Astrocyte (in vitro differentiated cells and primary cell): ENCODE results near the gene FMO1. TPM values are rescaled to one million over a fixed set of nuclear protein-coding genes. Genes with fewer than 3 reads are reported as not detected.

Source experiments
- DNase-seq: peaks from one replicate; pipeline ENCODE4 v3.0.0-alpha.2; 2010; ENCODE audit warnings: low read depth
- FAIRE-seq: peaks from 2 replicates; lab custom pipeline; 2011; peaks lifted over from hg19 to GRCh38; lab: Jason Lieb, UNC
- H2AFZ ChIP-seq: 2 replicates; pipeline ENCODE4 v1.6.0; 2012; ENCODE audit warnings: low read depth, low read length, inconsistent platforms
- H3K27ac ChIP-seq: 2 replicates; pipeline ENCODE4 v1.5.1; 2011; ENCODE audit warnings: low read depth, low read length, inconsistent platforms
- H3K27me3 ChIP-seq: 2 replicates; pipeline ENCODE4 v1.6.0; 2011; ENCODE audit warnings: low read length, inconsistent platforms; ENCODE audit not compliant: insufficient read depth
- H3K36me3 ChIP-seq: 2 replicates; pipeline ENCODE4 v1.5.1; 2011; ENCODE audit warnings: low read length, inconsistent platforms; ENCODE audit not compliant: insufficient read depth
- H3K4me1 ChIP-seq: 2 replicates; pipeline ENCODE4 v1.5.1; 2011; ENCODE audit warnings: low read length, inconsistent platforms; ENCODE audit not compliant: insufficient read depth
- H3K4me2 ChIP-seq: 2 replicates; pipeline ENCODE4 v1.6.0; 2012; ENCODE audit warnings: low read length, inconsistent platforms
- H3K4me3 ChIP-seq: 2 replicates; pipeline ENCODE4 v1.5.1; 2011; ENCODE audit warnings: low read depth, mild to moderate bottlenecking, low read length, inconsistent platforms; ENCODE audit not compliant: insufficient read depth
- H3K79me2 ChIP-seq: 2 replicates; pipeline ENCODE4 v1.6.0; 2012; ENCODE audit warnings: mild to moderate bottlenecking, low read length, inconsistent platforms; ENCODE audit not compliant: insufficient read depth
- H3K9ac ChIP-seq: 2 replicates; pipeline ENCODE4 v1.6.0; 2012; ENCODE audit warnings: mild to moderate bottlenecking, low read length, inconsistent platforms
- H3K9me3 ChIP-seq: 2 replicates; pipeline ENCODE4 v1.5.1; 2012; ENCODE audit warnings: low read depth, mild to moderate bottlenecking, low read length, inconsistent platforms; ENCODE audit not compliant: insufficient read depth
- H4K20me1 ChIP-seq: 2 replicates; pipeline ENCODE4 v1.6.0; 2012; ENCODE audit warnings: low read length, inconsistent platforms; ENCODE audit not compliant: insufficient read depth
- H3K27ac Mint-ChIP-seq: one replicate; pipeline ENCODE4 v1.8.0; 2021; ENCODE audit warnings: mild to moderate bottlenecking, mixed read lengths; ENCODE audit not compliant: unreplicated experiment
- H3K27me3 Mint-ChIP-seq: one replicate; pipeline ENCODE4 v1.8.0; 2021; ENCODE audit warnings: low read depth, mixed read lengths; ENCODE audit not compliant: unreplicated experiment
- H3K36me3 Mint-ChIP-seq: one replicate; pipeline ENCODE4 v1.8.0; 2021; ENCODE audit warnings: low read depth, mixed read lengths; ENCODE audit not compliant: unreplicated experiment
- H3K4me1 Mint-ChIP-seq: one replicate; pipeline ENCODE4 v1.8.0; 2021; ENCODE audit warnings: low read depth, mixed read lengths; ENCODE audit not compliant: unreplicated experiment
- H3K4me3 Mint-ChIP-seq: one replicate; pipeline ENCODE4 v1.8.0; 2021; ENCODE audit warnings: mild to moderate bottlenecking, moderate library complexity, mixed read lengths; ENCODE audit not compliant: unreplicated experiment
- H3K9me3 Mint-ChIP-seq: one replicate; pipeline ENCODE4 v1.8.0; 2021; ENCODE audit warnings: mild to moderate bottlenecking, mixed read lengths; ENCODE audit not compliant: unreplicated experiment
- CTCF ChIP-seq: IDR thresholded peaks from 2 replicates; pipeline ENCODE4 v1.5.1; 2011; ENCODE audit warnings: low read depth, mild to moderate bottlenecking, inconsistent platforms, low read length, moderate library complexity; ENCODE audit not compliant: insufficient read depth
- EZH2 ChIP-seq: IDR thresholded peaks from 2 replicates; pipeline ENCODE4 v1.6.1; 2012; ENCODE audit warnings: mild to moderate bottlenecking, low read length, inconsistent platforms; ENCODE audit not compliant: insufficient read depth
- total RNA-seq: library from RNA; stranded (reverse); gene quantifications from 2 replicates; pipeline ENCODE4 v1.2.1, GENCODE V29; 2021

FMO1 gene
- total RNA-seq, 1 donor from 2014 or later: not detected

- Histone ChIP-seq H3K9me3 (peaks cover 4% of the 10 kb centered on the region), H3K4me2 (no peak overlapping the region), H3K9ac (no peak overlapping the region), H3K4me1 (no peaks in the 10 kb centered on the region), H3K79me2 (no peaks in the 10 kb centered on the region), H3K36me3 (no peaks in the 10 kb centered on the region), H2AFZ (no peak overlapping the region), H3K4me3 (no peak overlapping the region), H3K27me3 (peaks cover 2% of the 10 kb centered on the region), H4K20me1 (no peaks in the 10 kb centered on the region), H3K27ac (no peak overlapping the region)
- peaks cover 13% of the 10 kb centered on the region for H3K9me3 Mint-ChIP-seq
- TF ChIP-seq CTCF (no peak), EZH2 (no peak)
- no peak overlapping the region for H3K27ac Mint-ChIP-seq
- H3K4me3 Mint-ChIP-seq: no peak overlapping the region
- no peaks in the 10 kb centered on the region for H3K27me3 Mint-ChIP-seq
- DNase-seq (no peak), FAIRE-seq (no peak)
- peaks cover 3% of the 10 kb centered on the region for H3K36me3 Mint-ChIP-seq
- no peaks in the 10 kb centered on the region for H3K4me1 Mint-ChIP-seq
Observed at GRCh38 chr1:171299342-171299741, 51.0 kb downstream of the FMO1 start.

DNA sequence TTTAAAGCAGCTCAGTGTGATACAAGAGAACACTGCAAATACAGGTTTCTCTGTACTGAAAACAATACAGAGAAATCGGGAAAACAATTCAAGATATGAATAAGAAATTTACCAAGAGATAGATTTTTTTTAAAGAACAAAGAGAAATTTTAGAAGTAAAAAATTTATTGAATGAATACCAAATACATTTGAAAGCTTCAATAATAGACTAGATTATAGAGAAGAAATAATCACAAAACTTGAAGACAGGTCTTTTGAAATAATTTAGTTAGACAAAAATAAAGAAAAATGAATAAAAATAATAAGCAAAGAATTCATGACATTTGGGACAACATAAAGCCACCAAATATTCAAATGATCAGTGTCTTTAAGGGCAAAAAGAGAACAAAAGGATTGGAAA lies 52.1 kb downstream of the FMO1 start:
- Histone ChIP-seq H4K20me1 (no peaks in the 10 kb centered on the region), H3K79me2 (no peaks in the 10 kb centered on the region), H3K4me3 (no peak overlapping the region), H3K27ac (no peak overlapping the region), H3K9me3 (peaks cover 4% of the 10 kb centered on the region), H3K9ac (no peak overlapping the region), H3K36me3 (no peaks in the 10 kb centered on the region), H3K4me1 (no peaks in the 10 kb centered on the region), H3K4me2 (no peak overlapping the region), H2AFZ (no peak overlapping the region), H3K27me3 (no peaks in the 10 kb centered on the region)
- DNase-seq (no peak), FAIRE-seq (no peak)
- TF ChIP-seq CTCF (no peak), EZH2 (no peak)
- Mint-ChIP-seq H3K36me3 (peaks cover 3% of the 10 kb centered on the region), H3K27me3 (no peaks in the 10 kb centered on the region), H3K4me1 (no peaks in the 10 kb centered on the region), H3K9me3 (peaks cover 14% of the 10 kb centered on the region), H3K27ac (no peak overlapping the region), H3K4me3 (no peak overlapping the region)

GRCh38 chr1:171310661-171311087 lies 62.4 kb downstream of the FMO1 start:
- DNase-seq (no peak), FAIRE-seq (no peak)
- H3K4me1 ChIP-seq: peaks cover 3% of the 10 kb centered on the region
- TF ChIP-seq EZH2 (no peak), CTCF (no peak)
- H3K36me3 ChIP-seq: no peaks in the 10 kb centered on the region
- no peaks in the 10 kb centered on the region for H4K20me1 ChIP-seq
- H3K36me3 Mint-ChIP-seq: no peaks in the 10 kb centered on the region
- no peaks in the 10 kb centered on the region for H3K27me3 Mint-ChIP-seq
- H3K9me3 ChIP-seq: no peaks in the 10 kb centered on the region
- no peak overlapping the region for H3K9ac ChIP-seq
- no peak overlapping the region for H3K4me3 ChIP-seq
- no peak overlapping the region for H2AFZ ChIP-seq
- no peak overlapping the region for H3K27ac ChIP-seq
- no peak overlapping the region for H3K4me2 ChIP-seq
- H3K4me3 Mint-ChIP-seq: no peak overlapping the region
- H3K27ac Mint-ChIP-seq: no peak overlapping the region
- H3K79me2 ChIP-seq: no peaks in the 10 kb centered on the region
- H3K27me3 ChIP-seq: no peaks in the 10 kb centered on the region
- no peaks in the 10 kb centered on the region for H3K9me3 Mint-ChIP-seq
- peaks cover 5% of the 10 kb centered on the region for H3K4me1 Mint-ChIP-seq
